ENCODE measurements around the gene UNC119B. TPM values are rescaled to one million over a fixed set of nuclear protein-coding genes. Genes with fewer than 3 reads are reported as not detected.

UNC119B gene
- total RNA-seq, 1 donor from 2014 or later, result 15.5 TPM

- DNase-seq, result no peak
Observed at GRCh38 chr12:120739821-120740613, 29.8 kb downstream of the UNC119B start.

- DNase-seq, result no peak
Observed at GRCh38 chr12:120740871-120741270, 30.6 kb downstream of the UNC119B start.

- peak; percentile 9 for DNase-seq
Observed at GRCh38 chr12:120741476-120742421, 31.5 kb downstream of the UNC119B start.

- DNase-seq, result no peak
Observed at GRCh38 chr12:120744922-120745493, 34.8 kb downstream of the UNC119B start.

- DNase-seq, result no peak
Observed at GRCh38 chr12:120748242-120748641, 38.0 kb downstream of the UNC119B start.

GRCh38 chr12:120749256-120749655 is 39.0 kb downstream of the UNC119B start:
- DNase-seq, result no peak

- DNase-seq, result no peak
Observed at GRCh38 chr12:120750806-120751205, 40.5 kb downstream of the UNC119B start.

GRCh38 chr12:120751389-120751788 is 41.1 kb downstream of the UNC119B start:
- DNase-seq, result no peak

GRCh38 chr12:120754792-120755191 is 44.5 kb downstream of the UNC119B start:
- DNase-seq, result no peak

GRCh38 chr12:120755269-120755668 is 45.0 kb downstream of the UNC119B start:
- no peak for DNase-seq

GRCh38 chr12:120757226-120757742 is 47.0 kb downstream of the UNC119B start:
- DNase-seq, result peak; percentile 59

GRCh38 chr12:120757949-120758348 is 47.7 kb downstream of the UNC119B start:
- no peak for DNase-seq

- no peak for DNase-seq
Observed at GRCh38 chr12:120758798-120759590, 48.7 kb downstream of the UNC119B start.

GRCh38 chr12:120759591-120760348 is 49.5 kb downstream of the UNC119B start:
- no peak for DNase-seq

- no peak for DNase-seq
Observed at GRCh38 chr12:120760349-120761254, 50.3 kb downstream of the UNC119B start.

- peak; percentile 94 for DNase-seq
Observed at GRCh38 chr12:120761519-120761934, 51.3 kb downstream of the UNC119B start.

GRCh38 chr12:120762086-120762485 is 51.8 kb downstream of the UNC119B start:
- DNase-seq, result peak; percentile 35

GRCh38 chr12:120763250-120763649 is 53.0 kb downstream of the UNC119B start:
- DNase-seq, result no peak

GRCh38 chr12:120764816-120765215 is 54.6 kb downstream of the UNC119B start:
- no peak for DNase-seq

GRCh38 chr12:120766566-120766965 is 56.3 kb downstream of the UNC119B start:
- DNase-seq, result no peak
